Right cardiac atrium (tissue), 5 donors: ENCODE measurements around the gene PRR13. TPM values are rescaled to one million over a fixed set of nuclear protein-coding genes. Genes with fewer than 3 reads are reported as not detected.
A peak's percentile ranks its signal among the peaks of the same experiment; 100 is the strongest.
"Not testable (repeated sequence)": the region's sequence is repeated elsewhere in the genome, so short reads cannot be mapped to it uniquely, and the experiment has no call there.

Experiments used
- ATAC-seq, 2 donors: fragments of 200-7000 bp; cut with Tn5 transposase; one replicate each; pipeline versions ENCODE4 v1.8.0 to v1.9.1; 2020; ENCODE audit warnings: moderate library complexity in 2 of 2, mild to moderate bottlenecking in 1 of 2
- DNase-seq, 3 donors: peaks; one replicate each; pipeline ENCODE4 v3.0.0-alpha.2; 2020
- H3K27ac ChIP-seq: one replicate; pipeline ENCODE4 v1.5.1; 2013; ENCODE audit warnings: mild to moderate bottlenecking, low read length, control low read depth, moderate library complexity
- H3K27me3 ChIP-seq: one replicate; pipeline ENCODE4 v1.6.1; 2013; ENCODE audit not compliant: control insufficient read depth, insufficient read depth
- H3K4me1 ChIP-seq: one replicate; pipeline ENCODE4 v1.6.1; 2013; ENCODE audit warnings: low read length; ENCODE audit not compliant: control insufficient read depth, insufficient read depth
- H3K4me3 ChIP-seq: one replicate; pipeline ENCODE4 v1.5.1; 2013; ENCODE audit warnings: low read length, control low read depth
- H3K9me3 ChIP-seq: one replicate; pipeline ENCODE4 v1.6.1; 2013; ENCODE audit warnings: low read length; ENCODE audit not compliant: control insufficient read depth
- WGBS: extraction: QIAGEN DNeasy Blood & Tissue Kit; methylation state at CpG from one replicate; pipeline ENCODE4 v1.1.7; 2013; 5-methylcytosine and 5-hydroxymethylcytosine counted together
- intact Hi-C, 4 donors: fragments of 100-400 bp; cut with DNase I; formaldehyde crosslinking; loops; one replicate each; pipeline versions ENCODE4 v1.11.0 to v1.14.0; 2022 to 2023
- polyA plus RNA-seq: library from polyadenylated mRNA; stranded (reverse); fragments of 200-250 nt; gene quantifications from one replicate; pipeline ENCODE4 v1.2.3, GENCODE V29; 2013
- total RNA-seq, 4 donors: library from RNA; stranded (reverse); fragmentation: NEBNext Ultra II Directional; extraction: Animal tissue kit (Norgen Biotek cat#: 25700); gene quantifications; one replicate each; pipeline ENCODE4 v1.2.1, GENCODE V29; 2021
- donor health status: healthy with polysubstance abuse.
- donor health status: DM: no; HTN: yes; CAD: no.
- donor health status: DM: no; HTN: no; CAD: no.
- donor health status: DM: no; HTN: yes; CAD: no; lungs with severe emphysema.
- donor health status: DM: yes; HTN: yes; CAD: no.

The PRR13 gene
- total and polyA plus RNA-seq, 5 donors, result 66.9 to 85.6 (median 80.8) TPM

DNA sequence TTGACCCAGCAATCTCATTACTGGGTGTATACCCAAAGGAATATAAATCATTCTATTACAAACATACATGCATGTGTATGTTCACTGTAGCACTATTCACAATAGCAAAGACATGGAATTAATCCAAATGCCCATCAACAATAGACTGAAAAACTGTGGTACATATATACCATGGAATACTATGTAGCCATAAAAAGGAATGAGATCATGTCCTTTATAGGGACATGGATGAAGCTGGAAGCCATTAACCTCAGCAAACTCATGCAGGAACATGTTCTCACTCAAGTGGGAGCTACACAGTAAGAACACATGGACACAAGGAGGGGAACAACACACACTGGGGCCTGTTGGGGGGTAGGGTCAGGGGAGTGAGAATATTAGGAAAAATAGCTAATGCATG lies 2.0 kb upstream of the PRR13 start:
- ATAC-seq, H3K4me3 ChIP-seq, H3K4me1 ChIP-seq, intact Hi-C loops, H3K27ac ChIP-seq, H3K27me3 ChIP-seq, H3K9me3 ChIP-seq, DNase-seq: not testable (repeated sequence)

DNA sequence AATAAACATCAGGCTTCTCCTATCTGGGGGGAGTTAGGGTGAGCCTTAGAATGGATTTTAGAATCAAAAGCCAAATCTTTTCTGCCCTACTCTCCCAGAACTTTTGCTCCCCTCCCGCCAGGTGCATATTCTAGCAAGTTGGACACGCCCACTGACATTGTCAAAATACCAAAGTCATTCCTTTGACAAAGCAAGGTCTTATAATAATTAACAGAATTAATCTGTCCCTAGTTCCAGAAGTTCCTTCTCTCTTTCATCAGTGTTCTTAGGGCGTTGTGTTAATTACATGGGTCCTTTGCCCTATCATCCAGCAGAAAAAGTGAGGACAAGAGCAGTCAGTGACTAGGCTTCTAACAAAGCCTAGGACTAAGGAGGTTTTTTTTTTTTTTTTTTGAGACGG lies 2.4 kb downstream of the PRR13 start:
- Histone ChIP-seq H3K27ac (no peak overlapping the region), H3K9me3 (no peaks in the 10 kb centered on the region), H3K27me3 (no peaks in the 10 kb centered on the region), H3K4me3 (no peak overlapping the region), H3K4me1 (peaks cover 4% of the 10 kb centered on the region)
- no peak for ATAC-seq
- WGBS, result 95% methylated on average over 4 of the region's 4 CpGs
- no peak for DNase-seq
- intact Hi-C loops, result no loop called here

DNA sequence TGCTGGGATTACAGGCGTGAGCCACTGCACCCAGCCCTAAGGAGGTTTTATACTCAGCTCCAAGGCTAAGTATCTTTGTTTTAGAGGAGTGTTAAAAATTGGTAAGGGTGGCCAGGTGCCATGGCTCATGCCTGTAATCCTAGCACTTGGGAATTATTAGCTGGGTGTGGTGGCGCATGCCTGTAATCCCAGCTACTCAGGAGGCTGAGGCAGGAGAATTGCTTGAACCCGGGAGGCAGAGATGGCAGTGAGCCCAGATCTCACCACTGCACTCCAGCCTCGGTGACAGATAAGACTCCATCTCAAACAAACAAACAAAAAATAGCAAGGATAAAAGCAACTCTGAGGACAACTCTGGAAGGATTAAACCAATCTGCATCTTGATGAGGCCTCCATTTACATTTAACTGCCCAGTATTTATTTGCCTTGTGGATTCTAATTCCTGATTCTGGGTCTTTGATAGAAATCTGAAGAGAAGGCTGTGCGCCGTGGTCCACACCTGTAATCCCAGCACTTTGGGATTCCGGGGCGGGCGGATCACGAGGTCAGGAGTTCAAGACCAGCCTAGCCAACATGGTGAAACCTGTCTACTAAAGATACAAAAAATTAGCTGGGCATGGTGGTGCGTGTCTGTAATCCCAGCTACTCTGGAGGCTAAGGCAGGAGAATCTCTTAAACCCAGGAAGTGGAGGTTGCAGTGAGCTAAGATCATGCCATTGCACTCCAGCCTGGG lies 3.2 kb downstream of the PRR13 start:
- H3K27me3 ChIP-seq, DNase-seq, ATAC-seq, H3K4me1 ChIP-seq, intact Hi-C loops, H3K27ac ChIP-seq, H3K4me3 ChIP-seq, H3K9me3 ChIP-seq: not testable (repeated sequence)
- WGBS, result 87% methylated on average over 11 of the region's 11 CpGs

DNA sequence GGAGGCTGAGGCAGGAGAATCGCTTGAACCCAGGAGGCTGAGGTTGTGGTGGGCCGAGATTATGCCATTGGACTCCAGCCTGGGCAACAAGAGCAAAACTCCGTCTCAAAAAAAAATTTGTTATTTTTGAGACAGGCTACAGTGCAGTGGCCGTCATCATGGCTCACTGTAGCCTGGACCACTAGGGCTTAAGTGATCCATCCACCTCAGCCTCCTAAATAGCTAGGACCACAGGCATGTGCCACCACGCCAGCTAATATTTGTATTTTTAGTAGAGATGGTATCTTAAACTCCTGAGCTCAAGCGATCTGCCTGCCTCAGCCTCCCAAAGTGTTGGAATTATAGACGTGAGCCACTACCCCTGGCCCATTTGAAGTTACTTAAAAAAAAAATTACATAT lies 9.4 kb downstream of the PRR13 start:
- 91% methylated on average over 7 of the region's 7 CpGs for WGBS
- peaks cover 2% of the 10 kb centered on the region for H3K4me1 ChIP-seq
- no peak overlapping the region for H3K4me3 ChIP-seq
- DNase-seq, result no peak
- no peak overlapping the region for H3K27ac ChIP-seq
- no peaks in the 10 kb centered on the region for H3K27me3 ChIP-seq
- ATAC-seq, result no peak
- intact Hi-C loops, result loop anchor here in 1 of 4 donors (10.0 kb wide), 1 partner anchor 54 kb away; the partner anchor contains the start of genes NPFF and TARBP2
- no peaks in the 10 kb centered on the region for H3K9me3 ChIP-seq

DNA sequence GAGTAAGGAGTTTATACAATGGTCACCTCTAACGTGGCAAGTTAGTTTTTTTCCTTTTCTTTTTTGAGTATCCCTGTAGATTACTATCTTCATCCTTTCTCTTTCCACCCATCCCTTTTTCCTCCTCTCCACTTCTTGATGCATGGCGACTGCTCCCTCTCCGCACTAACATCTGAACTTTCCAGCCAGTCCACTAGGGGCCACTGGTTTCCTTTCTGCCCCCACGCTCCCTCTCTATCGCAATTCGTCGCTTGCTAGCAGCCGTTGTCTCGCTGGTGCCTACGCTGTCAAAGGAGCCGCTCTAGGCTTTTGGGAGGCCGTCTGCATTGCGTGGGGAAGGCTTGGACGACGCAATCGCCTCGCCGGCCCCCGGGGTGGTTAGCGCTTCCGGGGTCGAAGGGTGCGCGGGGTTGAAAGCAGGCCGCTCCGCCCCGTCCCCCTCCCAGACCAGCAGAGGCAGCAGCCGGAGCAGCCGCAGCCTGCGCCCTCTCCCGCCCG lies 10.2 kb downstream of the PRR13 start, which contains the start of gene PCBP2:
TSS of gene PCBP2 (plus strand) at position 442 of the 498 bp plus-strand sequence. CDS start 2,699 bp downstream, outside the sequence.
- H3K27ac ChIP-seq, result peak within 1 kb of the TSS; percentile 99
- no peaks in the 10 kb centered on the region for H3K27me3 ChIP-seq
- H3K4me3 ChIP-seq, result peak within 1 kb of the TSS; percentile 75
- DNase-seq (peak; percentile 98 to 99 (median 99)), ATAC-seq (peak; percentile 97 to 98)
- no peaks in the 10 kb centered on the region for H3K9me3 ChIP-seq
- under 1% methylated on average over 32 of the region's 32 CpGs for WGBS
- peaks cover 2% of the 10 kb centered on the region for H3K4me1 ChIP-seq
- intact Hi-C loops, result loop anchor here in 1 of 4 donors (10.0 kb wide), 1 partner anchor 53 kb away; the partner anchor contains the start of genes NPFF and TARBP2

DNA sequence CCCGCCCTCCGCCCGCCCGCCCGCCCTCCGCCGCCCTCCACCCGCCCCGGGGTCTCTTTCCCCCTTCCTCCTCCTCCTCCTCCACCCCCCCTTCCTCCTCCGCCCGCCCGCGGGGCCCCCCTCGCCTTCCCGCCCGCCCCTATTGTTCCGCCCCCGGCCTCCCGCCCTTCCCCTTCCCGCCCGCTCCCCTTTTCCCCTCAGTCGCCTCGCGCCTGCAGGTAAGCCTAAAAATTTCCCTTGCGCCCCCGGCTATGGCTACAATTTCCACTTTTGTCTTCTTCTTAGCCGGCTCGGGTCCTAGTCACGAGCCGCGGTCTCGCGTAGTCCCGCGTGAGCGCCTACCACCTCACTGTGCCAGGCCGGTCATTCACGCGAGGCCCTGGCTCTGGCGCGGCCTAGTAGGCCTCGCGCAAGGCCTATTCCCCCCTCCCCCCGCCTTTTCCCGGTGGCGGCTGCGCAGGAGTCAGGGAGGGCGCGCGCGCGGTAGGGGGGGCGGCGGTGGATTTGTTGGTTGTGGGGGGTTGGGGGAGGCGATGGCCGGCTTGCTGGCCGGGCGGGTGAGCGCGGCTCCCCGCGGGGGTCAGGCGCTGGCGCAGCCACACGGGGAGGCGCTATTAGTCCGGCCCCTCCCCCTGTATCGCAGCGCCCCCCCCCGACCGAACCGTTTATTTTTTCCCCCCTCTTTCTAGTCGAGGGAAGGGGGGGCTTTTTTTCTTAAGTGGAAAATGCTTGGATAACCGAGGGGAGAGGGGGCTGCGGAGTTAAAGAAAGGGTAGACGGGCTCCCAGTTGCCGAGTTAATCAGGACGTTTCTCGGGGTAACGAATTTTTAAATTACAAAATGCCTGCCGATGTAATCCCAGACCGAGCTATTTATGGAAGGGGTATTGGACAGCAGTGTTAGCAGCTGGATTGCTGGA lies 10.9 kb downstream of the PRR13 start:
- Histone ChIP-seq H3K4me3 (peak overlapping the region; percentile 75), H3K27me3 (no peaks in the 10 kb centered on the region), H3K4me1 (peaks cover 2% of the 10 kb centered on the region), H3K9me3 (no peaks in the 10 kb centered on the region), H3K27ac (peak overlapping the region; percentile 99)
- DNase-seq, result peak; percentile 91 to 96 (median 96)
- ATAC-seq, result peak; percentile 85 to 87
- intact Hi-C loops, result loop anchor here in 1 of 4 donors (10.0 kb wide), 1 partner anchor 52 kb away; the partner anchor contains the start of genes NPFF and TARBP2
- WGBS, result under 1% methylated on average over 66 of the region's 82 CpGs

DNA sequence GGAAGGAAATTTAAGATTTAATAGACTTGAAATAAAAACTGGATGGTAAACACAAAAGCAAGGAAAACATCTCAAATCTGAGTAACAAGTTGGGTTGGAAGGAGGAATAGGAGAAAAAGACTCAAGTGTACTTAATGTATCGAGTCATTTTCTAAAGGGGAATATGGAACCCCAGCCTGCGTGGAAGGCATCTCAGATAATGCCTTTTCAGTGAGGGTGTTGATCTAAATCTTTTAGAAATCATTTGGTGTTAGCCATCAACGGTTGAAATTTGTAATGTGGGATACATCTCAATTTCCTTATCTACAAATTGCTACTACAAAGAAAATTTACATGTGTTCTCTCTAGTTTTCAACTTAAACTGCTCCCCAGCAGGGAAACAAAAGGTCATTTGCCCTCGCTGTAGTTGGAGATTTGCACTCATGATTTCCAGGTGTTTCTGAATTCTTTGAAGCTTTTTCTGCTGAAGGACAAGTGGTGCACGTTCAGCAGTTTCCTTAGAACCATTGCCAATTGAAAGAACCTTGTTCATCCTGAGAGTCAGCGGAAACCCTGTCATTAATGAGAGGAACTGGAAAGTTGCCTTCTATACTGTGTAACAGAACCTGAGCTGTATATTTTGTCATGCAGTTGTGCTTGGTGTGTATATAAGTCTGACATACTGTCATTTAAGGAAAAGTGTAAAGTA lies 12.6 kb downstream of the PRR13 start:
- WGBS, result 23% methylated on average over 6 of the region's 6 CpGs
- intact Hi-C loops, result loop anchor here in 2 of 4 donors (2.0 to 10.0 kb wide), 2 partner anchors 15 to 51 kb away; partner anchors contain the start of genes NPFF (in 1 of the 2) and TARBP2 (in 1 of the 2)
- peak overlapping the region; percentile 75 for H3K4me3 ChIP-seq
- ATAC-seq (no peak), DNase-seq (no peak)
- H3K4me1 ChIP-seq, result peaks cover 2% of the 10 kb centered on the region
- H3K27me3 ChIP-seq, result no peaks in the 10 kb centered on the region
- no peak overlapping the region for H3K27ac ChIP-seq
- no peaks in the 10 kb centered on the region for H3K9me3 ChIP-seq

DNA sequence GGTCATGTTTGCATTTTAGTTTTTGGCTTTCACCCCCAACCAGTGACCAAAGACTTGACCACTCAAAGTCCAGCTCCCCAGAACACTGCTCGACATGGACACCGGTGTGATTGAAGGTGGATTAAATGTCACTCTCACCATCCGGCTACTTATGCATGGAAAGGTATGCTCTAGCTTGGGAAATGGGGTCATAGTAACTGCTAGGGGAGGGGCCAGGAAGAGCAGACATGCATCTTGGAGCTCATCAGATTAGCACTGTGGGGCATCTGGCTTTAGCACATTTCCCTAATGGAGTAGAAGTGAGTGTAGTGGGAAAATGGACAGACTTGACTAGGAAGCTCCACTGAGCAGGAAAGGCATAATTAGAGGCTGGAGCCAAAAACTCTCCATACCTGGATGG lies 13.2 kb downstream of the PRR13 start:
- intact Hi-C loops, result loop anchor here in 2 of 4 donors (2.0 to 10.0 kb wide), 2 partner anchors 14 to 50 kb away; partner anchors contain the start of genes NPFF (in 1 of the 2) and TARBP2 (in 1 of the 2)
- peaks cover 2% of the 10 kb centered on the region for H3K4me1 ChIP-seq

DNA sequence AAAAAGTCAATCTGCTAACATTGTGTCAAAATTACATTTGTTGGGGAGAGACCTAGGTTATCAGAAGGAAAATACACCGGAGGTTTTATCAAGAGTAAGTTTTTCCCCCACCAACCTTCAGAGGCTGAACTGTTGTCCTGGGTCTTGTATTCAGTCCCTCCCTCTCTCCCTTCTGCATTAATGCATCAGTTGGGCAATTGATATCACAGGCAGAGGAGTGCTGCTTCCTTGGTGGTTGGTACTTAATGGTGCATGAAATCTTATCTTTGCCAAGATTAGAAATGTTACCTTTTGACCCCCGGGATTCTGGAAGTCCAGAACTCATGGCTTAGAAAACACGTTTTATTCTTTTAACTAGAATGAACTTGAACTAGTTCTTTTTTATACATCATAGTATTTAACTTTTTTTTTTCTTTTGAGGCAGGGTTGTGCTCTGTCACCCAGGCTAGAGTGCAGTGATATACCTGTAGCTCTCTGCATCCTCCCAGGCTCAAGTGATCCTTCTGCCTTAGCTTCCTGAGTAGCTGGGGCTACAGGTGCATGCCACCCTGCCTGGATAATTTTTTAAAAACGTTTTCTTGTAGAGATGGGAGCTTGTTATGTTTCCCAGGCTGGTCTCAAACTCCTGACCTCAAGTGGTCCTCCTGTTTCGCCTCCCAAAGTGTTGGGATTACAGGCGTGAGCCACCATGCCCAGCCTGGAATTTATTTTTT lies 15.3 kb downstream of the PRR13 start:
- no peak for ATAC-seq
- intact Hi-C loops, result loop anchor here in 1 of 4 donors (10.0 kb wide), 1 partner anchor 48 kb away; the partner anchor contains the start of genes NPFF and TARBP2
- H3K27me3 ChIP-seq, result no peaks in the 10 kb centered on the region
- peaks cover 2% of the 10 kb centered on the region for H3K4me1 ChIP-seq
- no peak for DNase-seq
- H3K27ac ChIP-seq, result no peak overlapping the region
- 57% methylated on average over 6 of the region's 6 CpGs for WGBS
- H3K4me3 ChIP-seq, result no peak overlapping the region
- H3K9me3 ChIP-seq, result no peaks in the 10 kb centered on the region

More for the DNA sequence above, 13.2 kb downstream of the PRR13 start:
- Histone ChIP-seq H3K27me3 (no peaks in the 10 kb centered on the region), H3K4me3 (no peak overlapping the region), H3K9me3 (no peaks in the 10 kb centered on the region), H3K27ac (peak overlapping the region; percentile 6)
- WGBS, result 42% methylated on average over 3 of the region's 3 CpGs
- DNase-seq (no peak), ATAC-seq (no peak)
